ENCODE data around the gene PALM2AKAP2. TPM values are rescaled to one million over a fixed set of nuclear protein-coding genes. Genes with fewer than 3 reads are reported as not detected.

Gene PALM2AKAP2
- total and polyA plus RNA-seq, 2 donors (not counting 3 experiments of a cell fraction or from before 2014, with no cell fraction given) = 0.01 TPM; not detected in 1

- intact Hi-C loops (cut with micrococcal nuclease) (no loop called here), dilution Hi-C loops (cut with MboI; ENCODE audit: extremely low pct_ligation_motif_present, low sequenced_read_pairs) (no loop called here)
- Histone ChIP-seq H3K4me2 (ENCODE audit: insufficient read depth, low read length) (no peak overlapping the region), H3K79me2 (ENCODE audit: control insufficient read depth, insufficient read depth, low read length) (no peaks in the 10 kb centered on the region), H3K36me3 (ENCODE audit: control insufficient read depth in 2 of 2, extremely low read depth in 1 of 2, insufficient read depth in 2 of 2, low read length in 2 of 2) (no peaks in the 10 kb centered on the region), H3K9me1 (replicated peaks; ENCODE audit: control insufficient read depth, extremely low read depth, insufficient read depth, low read length) (no peaks in the 10 kb centered on the region), H3K9ac (replicated peaks; ENCODE audit: extremely low read depth, insufficient read depth, low read length) (no peak overlapping the region), H3K9me3 (replicated peaks; ENCODE audit: control insufficient read depth, insufficient read depth, low read length) (no peaks in the 10 kb centered on the region), H3K27me3 (ENCODE audit: control insufficient read depth in 2 of 2, insufficient read depth in 2 of 2, low read length in 2 of 2) (peaks cover 2 to 4% of the 10 kb centered on the region in 2 experiments), H3K4me3 (replicated peaks in 1 of 3; ENCODE audit: insufficient read depth in 1 of 3, low read depth in 1 of 3, low read length in 3 of 3) (no peak overlapping the region), H3K4me1 (ENCODE audit: control insufficient read depth, extremely low read depth, insufficient read depth, low read length) (no peaks in the 10 kb centered on the region), H4K20me1 (replicated peaks; ENCODE audit: control insufficient read depth, extremely low read depth, insufficient read depth, low read length) (no peaks in the 10 kb centered on the region), H2AFZ (ENCODE audit: low read depth, low read length) (no peak overlapping the region), H3K27ac (ENCODE audit: insufficient read depth, low read depth, low read length) (no peak overlapping the region)
- TF ChIP-seq GATA2 (IDR thresholded peaks at IDR 0.05; ENCODE audit: insufficient read depth, insufficient read length, low read depth, low read length) (no peak), MAX (IDR thresholded peaks at IDR 0.05; ENCODE audit: insufficient read depth, insufficient read length) (no peak), JUN (IDR thresholded peaks at IDR 0.05; ENCODE audit: borderline replicate concordance, insufficient read depth, insufficient read length, low read depth) (no peak), POLR2A (IDR thresholded peaks at IDR 0.05; ENCODE audit: low read depth, low read length) (no peak), CTCF (IDR thresholded peaks at IDR 0.05; ENCODE audit: extremely low read depth in 1 of 2, insufficient read depth in 1 of 2, low read depth in 1 of 2, low read length in 2 of 2) (no peak), EZH2 (IDR thresholded peaks at IDR 0.05; ENCODE audit: borderline replicate concordance, low read depth, low read length, severe bottlenecking) (no peak), POLR2AphosphoS5 (IDR thresholded peaks at IDR 0.05; ENCODE audit: insufficient read depth, low read depth, low read length) (no peak), FOS (IDR thresholded peaks at IDR 0.05; ENCODE audit: borderline replicate concordance, insufficient read depth, low read length) (no peak), MYC (IDR thresholded peaks at IDR 0.05; ENCODE audit: low read depth, low read length) (no peak)
- ChIA-PET POLR2A (no interaction called here), CTCF (interaction anchor here (2.9 kb wide), 1 partner anchor 10 kb away, joined by 14 read pairs; no protein-coding TSS in a partner anchor)
- FAIRE-seq (no peak), DNase-seq (ENCODE audit: low read depth, low spot score) (no peak)
- no TSS peak for BruUV-seq (replicated peaks)
Measured at GRCh38 chr9:109828254-109828653, 48.3 kb downstream of the PALM2AKAP2 start.
